ENCODE data around the gene SLC35B2.
"Not testable (repeated sequence)": the region's sequence is repeated elsewhere in the genome, so short reads cannot be mapped to it uniquely, and the experiment has no call there.

GRCh38 chr6:44231426-44231825 lies 25.9 kb downstream of the SLC35B2 start:
- not testable (repeated sequence) for TF ChIP-seq CTCF (conservative IDR thresholded peaks at IDR 0.05; ENCODE audit: low read depth, low read length); EZH2 (IDR thresholded peaks at IDR 0.05; ENCODE audit: low read length, unreplicated experiment)
